Measurements from ENCODE around the gene MSL3.
A peak's percentile ranks its signal among the peaks of the same experiment; 100 is the strongest.

The MSL3 gene

DNA sequence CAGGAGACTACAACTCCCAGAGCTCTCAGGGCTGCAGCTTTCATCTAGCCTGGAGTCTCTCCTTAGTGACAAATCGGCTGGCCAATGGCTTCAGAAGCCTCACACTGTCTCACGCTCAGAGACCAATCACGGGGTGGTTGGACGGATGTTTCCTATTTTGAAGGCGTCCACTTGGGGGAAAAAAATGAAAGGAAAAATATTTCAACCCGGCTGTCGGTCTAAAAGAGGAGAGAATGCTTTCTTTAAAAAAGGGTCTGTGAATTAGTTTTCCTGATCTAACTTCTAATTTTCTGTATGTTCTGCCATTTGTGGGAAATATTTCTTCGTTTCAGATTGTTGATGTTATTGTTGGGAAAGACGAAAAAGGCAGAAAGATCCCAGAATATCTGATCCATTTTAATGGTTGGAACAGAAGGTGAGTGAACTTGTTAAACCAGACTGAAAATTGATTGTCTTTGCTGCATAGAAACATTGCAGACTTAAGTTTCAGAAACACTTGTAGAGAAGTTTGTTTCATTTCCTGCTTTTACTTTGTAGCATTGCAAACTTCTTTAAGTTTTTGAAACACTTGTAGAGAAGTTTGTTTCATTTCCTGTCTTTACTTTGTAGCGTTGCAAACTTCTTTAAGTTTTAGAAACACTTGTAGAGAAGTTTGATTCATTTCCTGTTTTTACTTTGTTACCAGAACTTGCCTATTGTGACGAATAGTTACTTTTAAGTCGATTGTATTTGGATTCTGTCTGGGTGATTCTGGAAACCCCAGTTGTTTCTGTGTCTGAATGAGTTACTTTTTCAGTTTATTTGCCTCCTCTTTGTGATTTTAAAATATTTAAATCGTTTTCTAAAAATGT lies 1.6 kb downstream of the MSL3 start:
- peak; percentile 66 for DNase-seq

DNA sequence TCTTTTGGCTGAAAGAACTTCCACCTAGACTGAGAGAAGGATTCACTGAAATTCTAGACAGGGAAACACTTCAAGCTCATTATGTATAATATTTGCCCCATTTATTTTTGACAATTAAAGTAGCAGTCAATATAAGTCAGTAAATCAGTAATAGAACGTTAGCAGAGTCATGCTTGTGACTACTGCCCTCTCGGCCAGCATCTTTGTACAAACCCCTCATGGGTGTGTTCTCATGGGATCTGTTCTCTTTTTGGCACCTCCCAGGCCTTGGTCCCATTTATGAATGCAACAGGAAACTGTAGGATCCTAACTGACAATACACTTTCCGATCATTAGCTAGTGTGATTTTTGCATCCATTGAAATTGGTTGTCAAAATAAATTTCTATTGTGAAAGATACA lies 2.9 kb downstream of the MSL3 start:
- DNase-seq: no peak

DNA sequence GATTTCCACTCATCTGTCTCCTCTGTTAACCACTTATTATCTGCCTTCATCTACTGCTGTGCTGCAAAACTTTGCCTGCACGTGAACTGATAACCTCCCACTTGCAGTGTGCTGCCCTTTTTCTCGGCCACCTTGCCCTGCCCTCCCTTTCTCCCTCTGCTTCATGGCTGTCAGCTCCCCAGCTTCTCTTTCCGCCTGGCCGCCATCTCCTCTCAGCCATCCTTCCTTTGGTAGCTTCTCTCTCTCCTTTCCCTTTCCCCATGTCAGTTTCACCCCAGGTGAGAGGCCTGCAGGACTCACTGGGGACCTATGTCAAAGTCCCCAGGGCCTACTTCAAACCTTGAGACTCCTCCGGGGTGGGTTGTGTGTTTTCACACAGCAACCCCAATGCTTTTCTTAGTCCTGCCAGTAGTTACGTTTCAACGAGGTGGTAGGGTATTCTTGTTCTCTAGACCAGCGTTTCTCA lies 6.6 kb downstream of the MSL3 start:
- DNase-seq: no peak

DNA sequence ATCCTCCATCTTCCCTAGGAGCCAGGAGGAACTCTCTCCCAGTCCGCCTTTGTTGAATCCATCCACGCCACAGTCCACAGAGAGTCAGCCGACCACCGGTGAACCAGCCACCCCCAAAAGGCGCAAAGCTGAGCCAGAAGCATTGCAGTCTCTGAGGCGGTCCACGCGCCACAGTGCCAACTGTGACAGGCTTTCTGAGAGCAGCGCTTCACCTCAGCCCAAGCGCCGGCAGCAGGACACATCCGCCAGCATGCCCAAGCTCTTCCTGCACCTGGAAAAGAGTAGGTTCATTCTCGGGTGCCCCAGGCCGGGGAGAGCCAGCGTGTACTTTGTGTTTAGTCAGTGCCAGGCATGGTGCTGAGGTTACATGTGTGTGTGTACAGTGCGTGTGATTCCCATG lies 7.4 kb downstream of the MSL3 start:
- no peak for DNase-seq

DNA sequence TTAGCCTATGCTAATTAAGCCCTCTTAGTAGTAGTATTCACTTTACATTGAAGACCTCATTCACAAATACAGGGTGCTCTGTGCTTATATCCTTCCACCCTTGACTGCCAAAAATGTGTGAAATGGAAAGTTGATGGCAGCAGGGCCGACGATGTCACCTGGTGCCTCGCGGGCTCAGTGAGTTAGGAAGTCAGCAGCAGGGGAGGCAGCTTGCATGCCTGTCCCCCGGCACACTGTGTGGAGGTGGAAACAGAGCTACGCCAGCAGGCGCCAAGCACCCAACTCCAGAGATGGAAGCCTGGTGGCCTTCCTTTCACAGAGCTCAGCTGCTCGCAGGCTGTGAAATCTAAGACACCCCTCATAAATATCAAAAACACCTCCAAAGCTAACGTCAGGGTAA lies 8.4 kb downstream of the MSL3 start:
- DNase-seq: no peak

DNA sequence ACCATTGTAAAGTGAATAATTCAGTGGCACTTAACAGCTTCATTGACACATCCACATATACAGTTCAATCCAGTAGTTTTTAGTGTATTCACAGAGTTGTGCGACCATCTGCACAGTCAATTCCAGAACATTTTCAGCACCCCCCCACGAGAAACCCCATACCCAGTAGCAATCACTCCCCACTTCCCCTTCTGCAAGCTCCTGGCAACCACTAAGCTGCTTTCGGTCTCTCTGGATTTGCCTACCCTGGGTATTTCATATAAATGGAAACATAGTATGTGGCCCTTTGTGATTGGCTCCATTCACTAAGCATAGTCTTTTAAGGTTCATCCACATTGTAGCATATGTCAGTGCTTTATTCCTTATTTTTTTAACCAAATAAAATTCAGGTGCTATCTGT lies 10.0 kb downstream of the MSL3 start:
- DNase-seq: no peak

DNA sequence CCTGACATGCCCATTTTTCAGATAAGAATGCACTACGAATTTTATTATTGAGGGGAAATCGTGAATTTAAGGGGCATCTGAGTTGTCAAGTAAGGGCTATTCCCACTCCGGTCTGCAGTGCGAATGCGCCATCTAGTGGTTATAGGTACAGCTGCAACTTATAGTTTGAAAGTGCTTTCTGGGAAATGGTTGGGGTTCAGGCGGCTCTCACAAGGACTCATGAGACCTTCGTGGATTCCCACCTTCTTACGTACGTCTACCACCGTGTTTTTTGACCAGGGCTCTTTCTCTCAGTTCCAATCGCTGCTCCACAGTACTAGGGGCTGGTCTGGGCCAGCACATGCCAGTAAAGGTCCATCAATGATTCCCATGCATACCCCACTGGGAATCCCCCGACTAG lies 12.3 kb downstream of the MSL3 start:
- DNase-seq: peak; percentile 39

DNA sequence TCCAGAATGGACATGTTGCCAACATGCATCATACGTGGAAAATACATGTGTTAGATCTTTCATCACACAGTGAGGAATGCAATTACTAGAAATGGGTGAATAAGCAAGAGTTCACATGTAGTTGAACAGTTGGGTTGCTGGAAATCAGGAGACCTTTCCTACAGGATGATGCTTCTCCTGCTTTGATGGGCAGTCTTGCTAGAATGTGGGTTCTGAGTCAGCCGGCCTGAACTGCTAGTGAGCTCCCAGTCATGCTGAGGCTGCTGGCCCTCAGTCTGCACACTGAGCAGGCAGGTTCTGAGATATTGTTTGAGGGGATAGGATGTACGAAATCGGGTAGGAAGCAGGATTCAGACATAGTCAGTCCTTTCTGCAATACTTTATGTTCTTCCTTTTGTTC lies 20.2 kb downstream of the MSL3 start:
- DNase-seq: no peak

DNA sequence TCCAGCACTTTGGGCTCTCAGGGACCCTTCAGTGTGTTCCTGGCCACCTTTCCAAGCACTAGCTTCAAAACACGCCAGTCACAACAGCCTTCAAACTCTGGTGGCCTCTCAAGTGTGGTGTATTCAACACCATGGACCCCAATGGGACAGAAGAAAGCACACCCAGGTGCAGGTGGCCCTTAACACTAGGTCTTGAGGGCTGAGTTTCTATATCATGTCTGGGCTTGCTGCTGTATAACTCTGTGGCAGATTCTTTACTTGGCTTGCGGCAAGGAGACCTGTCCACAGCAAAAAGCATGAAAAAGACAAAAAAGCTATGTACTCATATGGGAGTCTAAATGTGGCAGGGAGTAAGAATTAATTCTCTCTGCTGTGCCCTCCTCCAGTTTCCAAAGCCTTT lies 23.1 kb downstream of the MSL3 start:
- no peak for DNase-seq

DNA sequence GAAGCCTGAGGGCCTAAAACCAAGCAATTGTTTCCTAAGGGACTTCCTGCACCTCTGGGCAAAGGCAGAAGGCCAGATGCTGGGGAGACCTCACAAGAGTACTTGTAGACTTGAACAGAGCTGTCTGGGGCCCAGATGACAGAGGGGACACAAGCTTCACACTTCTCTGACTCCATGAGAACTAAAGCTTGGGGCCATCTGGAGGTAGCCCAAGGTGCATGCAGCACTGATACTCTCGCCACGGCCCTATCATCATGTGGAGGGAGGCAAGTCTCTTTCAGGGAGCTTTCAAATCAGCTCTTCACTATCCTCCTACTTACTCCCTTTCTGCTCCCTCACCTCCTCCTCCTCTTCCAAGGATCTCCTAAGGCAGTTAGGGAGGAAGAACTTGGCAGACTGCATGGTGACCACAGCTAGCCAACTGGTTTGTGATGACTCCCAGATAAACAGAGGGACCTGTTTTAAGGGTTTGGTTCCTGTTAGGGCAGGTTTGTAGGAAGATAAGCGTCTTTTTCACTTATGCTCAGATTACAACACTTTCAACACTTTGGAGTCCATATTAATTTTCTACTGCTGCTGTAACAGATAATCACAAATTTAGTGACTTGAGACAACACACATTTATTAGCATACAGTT lies 23.8 kb downstream of the MSL3 start:
- no peak for DNase-seq

DNA sequence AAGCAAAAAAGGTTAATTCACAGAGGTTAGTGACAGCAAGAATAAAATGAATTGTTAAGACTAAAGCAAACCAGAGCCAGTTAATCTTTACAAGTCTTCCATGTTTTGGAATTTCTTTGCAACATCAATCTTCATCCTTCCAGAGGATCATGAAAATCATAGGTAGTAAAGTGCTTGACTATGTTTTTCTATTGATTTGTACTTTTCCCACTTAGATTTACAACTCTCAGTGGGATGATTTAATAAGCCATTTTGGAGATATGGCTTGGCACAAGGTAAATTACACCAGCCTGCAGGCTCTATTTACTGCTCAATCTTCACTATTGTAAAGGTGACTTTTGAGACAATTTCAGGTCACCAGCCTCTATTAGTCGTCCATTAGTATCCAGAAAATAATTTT lies 26.5 kb downstream of the MSL3 start:
- no peak for DNase-seq

DNA sequence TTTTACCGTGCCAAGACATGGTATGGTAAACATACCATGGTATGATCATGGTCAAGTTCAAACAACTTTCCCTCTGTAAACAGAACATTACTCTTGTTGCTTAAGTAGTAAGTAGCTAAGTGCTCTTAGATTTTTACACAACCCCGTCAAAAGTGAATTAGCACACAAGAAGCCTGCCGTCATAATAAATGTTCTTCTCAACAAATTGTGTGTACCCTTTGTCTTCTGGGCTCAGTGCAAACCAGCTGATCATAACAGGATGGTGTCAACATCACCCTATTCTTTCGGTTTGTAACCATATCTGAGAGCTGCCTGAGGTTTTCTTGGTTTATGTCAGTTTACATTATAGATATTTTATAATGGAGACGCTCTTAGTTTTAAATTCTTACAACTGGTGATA lies 28.8 kb downstream of the MSL3 start:
- no peak for DNase-seq

DNA sequence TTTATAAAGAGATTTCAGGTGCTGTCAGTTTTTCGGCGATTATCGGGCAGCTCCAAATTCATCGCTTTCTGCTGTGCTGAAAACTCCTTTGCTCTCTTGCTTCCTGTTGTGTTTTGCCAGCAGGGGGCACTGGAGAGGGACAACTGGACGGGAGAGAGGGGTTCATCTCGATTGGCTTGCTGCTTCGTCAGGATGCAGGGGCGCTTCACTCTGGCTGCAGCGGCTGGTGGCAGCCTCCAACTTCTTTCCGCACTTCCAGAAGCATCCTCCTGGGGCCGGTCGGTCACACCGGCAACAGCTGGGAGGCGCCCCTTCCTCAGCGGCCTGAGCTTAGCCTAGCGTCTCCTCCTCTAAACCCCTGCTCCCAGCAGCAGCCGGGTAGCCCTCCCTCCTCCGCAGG lies 29.5 kb downstream of the MSL3 start:
- DNase-seq: no peak

DNA sequence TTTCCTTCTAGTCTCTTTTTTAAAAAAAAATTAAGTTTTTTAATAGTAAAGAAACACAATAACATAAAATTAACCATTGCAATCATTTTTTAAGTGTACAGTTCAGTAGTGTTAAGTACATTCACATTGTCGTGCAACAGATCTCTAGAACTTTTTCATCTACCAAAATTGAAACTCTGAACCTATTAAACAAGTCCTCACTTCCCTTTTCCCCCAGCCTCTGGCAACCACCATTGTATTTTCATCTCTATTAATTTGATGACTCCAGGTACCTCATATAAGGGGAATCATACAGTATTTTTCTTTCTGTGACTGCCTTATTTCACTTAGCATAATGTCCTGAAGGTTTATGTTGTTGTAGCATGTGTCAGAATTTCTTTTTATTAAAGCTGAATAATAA lies 31.8 kb downstream of the MSL3 start:
- DNase-seq: no peak

DNA sequence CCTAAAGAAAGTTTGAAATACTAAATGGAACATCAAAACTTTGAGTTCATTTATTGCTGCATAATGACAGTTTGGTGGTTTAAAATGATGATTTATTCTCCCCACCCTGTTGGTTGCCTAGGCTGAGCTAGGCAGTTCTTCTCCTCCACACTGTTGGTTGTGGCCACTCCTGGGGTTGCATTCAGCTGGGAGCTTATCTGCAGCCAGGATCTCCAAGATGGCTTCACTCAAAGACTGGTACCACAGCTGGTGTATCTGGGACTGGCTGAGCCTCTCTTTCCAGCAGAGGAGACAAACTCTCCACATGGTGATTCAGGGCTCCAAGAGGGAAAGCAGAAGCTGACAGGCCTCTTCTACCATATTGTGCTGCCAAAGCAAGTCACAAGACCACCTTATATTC lies 33.1 kb downstream of the MSL3 start:
- DNase-seq: no peak

DNA sequence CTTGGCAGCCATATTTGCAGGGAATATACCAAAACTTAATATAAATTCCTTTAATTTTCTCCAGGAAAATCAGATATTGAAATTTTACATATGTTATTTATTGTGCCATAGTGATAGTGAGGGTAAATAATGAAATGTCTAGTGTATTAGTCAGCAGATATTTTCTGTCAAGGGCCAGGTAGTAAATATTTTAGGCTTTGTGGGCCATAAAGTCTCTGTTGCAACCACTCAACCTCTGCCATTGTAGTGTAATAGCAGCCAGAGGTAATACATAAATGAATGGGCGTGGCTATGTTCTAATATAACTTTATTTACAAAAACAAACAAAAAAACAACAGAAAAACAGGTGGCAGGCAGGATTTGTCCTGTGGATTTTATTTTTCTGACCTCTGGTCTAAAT lies 33.5 kb downstream of the MSL3 start:
- no peak for DNase-seq

DNA sequence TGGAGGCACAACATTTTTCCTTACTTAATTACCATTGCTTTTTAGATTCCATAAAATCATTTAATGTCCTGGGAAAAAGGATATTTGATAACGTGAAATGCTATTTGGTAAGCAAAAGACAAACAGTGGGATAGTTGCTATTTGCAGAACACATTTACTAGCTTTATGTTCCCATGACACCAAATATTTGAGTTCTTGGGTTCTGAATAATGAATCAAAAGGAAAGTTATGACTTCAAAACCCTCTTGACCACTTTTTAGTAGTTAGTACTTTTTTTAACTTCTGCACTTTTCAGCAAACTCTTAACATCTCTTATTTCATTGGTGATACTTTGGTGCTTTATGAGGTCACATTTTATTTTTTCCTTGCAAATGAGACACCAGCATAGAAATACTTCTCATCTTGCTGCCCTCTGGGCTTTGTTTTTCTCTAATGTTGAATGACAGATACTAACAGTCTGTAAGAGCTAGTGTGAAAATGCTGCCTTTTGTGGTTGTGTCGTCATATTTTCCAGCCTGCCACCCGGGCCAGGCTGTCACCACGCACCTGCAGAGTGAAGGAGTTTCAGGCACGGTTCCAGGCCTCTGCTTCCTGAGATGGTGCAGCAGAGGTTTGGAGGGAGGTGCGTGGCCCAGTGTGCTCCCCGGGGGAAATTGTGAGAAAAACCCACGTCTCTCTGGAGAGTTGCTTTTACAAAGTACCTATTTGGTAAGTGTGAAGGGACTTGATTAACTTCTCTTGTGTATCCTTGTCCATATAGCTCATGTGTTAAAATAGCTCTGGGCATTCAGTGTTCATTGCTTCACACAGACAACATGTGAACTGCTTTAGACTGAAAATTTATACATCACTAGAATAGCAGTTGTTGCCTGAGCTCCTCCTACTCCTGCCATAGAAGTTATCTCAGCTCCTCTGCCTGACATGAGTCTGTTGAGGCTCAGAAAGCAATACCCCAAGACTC lies 34.7 kb downstream of the MSL3 start:
- no peak for DNase-seq

DNA sequence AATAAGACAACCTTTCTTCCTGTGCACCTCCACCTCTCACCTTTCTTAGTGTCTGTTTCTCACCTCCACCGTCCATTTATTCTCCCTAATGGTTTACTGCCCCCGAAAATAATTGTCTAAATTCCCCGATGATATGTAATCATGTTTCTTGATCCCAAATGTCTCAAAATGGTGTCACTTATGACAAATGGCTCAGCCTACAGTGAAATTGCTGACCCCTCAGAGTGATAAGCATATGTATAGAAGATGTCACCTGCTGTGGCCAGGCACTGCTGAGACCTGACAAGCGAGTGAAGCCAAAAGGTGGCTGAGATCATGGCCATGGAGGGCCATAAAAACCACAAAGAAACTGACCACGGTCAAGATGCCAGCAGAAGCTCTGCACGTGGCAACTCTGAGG lies 35.7 kb downstream of the MSL3 start:
- DNase-seq: no peak

DNA sequence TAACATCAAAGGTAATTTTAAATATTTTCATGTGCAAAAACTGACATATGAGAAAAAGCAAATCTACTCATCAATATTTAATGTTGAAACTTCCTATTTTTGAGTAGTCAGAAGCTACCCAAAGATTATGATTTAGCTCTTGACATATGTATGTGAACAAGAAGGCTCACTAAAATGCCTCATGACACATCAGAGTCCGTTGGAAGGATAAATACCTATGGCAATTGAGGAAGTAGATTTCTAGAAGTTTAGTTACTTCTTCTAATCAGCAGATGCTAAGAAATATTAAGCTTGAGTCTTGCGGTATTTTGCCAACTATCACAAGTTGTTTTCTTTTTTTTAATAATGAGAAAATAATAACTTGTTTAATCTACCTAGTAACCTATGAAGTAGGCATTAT lies 55.3 kb downstream of the MSL3 start:
- DNase-seq: no peak
